ENCODE results near the gene MPPED1. TPM values are rescaled to one million over a fixed set of nuclear protein-coding genes. Genes with fewer than 3 reads are reported as not detected.

The MPPED1 gene
- total and polyA plus RNA-seq, 2 of the 13 experiments (the other 11 are each of a cell fraction or from before 2014, with no cell fraction given) = 0.77 TPM; not detected in 1

DNA sequence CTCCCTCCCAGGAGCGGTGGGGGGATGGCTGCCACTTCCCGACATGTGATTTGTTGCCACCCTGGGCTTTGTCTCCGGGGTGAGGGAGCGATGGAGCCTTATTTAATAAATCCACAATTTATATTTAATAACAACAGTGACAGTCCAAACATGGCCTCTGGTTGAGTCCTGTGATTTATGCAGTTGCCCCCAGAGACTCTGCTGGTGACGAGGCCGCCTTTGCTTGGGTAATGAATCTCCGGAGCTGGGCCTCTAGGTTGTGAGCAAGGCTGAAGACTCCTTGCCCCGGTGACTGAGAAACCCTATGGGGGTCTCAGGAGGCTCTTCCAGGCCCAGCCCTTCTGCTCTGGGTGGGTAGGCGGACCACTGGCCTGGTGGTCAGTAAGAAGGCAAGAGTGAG lies 16.7 kb downstream of the MPPED1 start (continued):
- TF ChIP-seq, protein P1, sequence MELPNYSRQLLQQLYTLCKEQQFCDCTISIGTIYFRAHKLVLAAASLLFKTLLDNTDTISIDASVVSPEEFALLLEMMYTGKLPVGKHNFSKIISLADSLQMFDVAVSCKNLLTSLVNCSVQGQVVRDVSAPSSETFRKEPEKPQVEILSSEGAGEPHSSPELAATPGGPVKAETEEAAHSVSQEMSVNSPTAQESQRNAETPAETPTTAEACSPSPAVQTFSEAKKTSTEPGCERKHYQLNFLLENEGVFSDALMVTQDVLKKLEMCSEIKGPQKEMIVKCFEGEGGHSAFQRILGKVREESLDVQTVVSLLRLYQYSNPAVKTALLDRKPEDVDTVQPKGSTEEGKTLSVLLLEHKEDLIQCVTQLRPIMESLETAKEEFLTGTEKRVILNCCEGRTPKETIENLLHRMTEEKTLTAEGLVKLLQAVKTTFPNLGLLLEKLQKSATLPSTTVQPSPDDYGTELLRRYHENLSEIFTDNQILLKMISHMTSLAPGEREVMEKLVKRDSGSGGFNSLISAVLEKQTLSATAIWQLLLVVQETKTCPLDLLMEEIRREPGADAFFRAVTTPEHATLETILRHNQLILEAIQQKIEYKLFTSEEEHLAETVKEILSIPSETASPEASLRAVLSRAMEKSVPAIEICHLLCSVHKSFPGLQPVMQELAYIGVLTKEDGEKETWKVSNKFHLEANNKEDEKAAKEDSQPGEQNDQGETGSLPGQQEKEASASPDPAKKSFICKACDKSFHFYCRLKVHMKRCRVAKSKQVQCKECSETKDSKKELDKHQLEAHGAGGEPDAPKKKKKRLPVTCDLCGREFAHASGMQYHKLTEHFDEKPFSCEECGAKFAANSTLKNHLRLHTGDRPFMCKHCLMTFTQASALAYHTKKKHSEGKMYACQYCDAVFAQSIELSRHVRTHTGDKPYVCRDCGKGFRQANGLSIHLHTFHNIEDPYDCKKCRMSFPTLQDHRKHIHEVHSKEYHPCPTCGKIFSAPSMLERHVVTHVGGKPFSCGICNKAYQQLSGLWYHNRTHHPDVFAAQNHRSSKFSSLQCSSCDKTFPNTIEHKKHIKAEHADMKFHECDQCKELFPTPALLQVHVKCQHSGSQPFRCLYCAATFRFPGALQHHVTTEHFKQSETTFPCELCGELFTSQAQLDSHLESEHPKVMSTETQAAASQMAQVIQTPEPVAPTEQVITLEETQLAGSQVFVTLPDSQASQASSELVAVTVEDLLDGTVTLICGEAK (IDR thresholded peaks at IDR 0.05) = no peak
- TF ChIP-seq, protein P1 (CRISPR knock-in tag; IDR thresholded peaks at IDR 0.05) = no peak
- TF ChIP-seq, protein P2, sequence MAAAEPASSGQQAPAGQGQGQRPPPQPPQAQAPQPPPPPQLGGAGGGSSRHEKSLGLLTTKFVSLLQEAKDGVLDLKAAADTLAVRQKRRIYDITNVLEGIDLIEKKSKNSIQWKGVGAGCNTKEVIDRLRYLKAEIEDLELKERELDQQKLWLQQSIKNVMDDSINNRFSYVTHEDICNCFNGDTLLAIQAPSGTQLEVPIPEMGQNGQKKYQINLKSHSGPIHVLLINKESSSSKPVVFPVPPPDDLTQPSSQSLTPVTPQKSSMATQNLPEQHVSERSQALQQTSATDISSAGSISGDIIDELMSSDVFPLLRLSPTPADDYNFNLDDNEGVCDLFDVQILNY (CRISPR knock-in tag; conservative IDR thresholded peaks at IDR 0.05) = no peak
- no peak for TF ChIP-seq SRSF4 (IDR thresholded peaks at IDR 0.05; ENCODE audit: low read depth, low read length, poor library complexity, severe bottlenecking)
- TF ChIP-seq, protein P3, sequence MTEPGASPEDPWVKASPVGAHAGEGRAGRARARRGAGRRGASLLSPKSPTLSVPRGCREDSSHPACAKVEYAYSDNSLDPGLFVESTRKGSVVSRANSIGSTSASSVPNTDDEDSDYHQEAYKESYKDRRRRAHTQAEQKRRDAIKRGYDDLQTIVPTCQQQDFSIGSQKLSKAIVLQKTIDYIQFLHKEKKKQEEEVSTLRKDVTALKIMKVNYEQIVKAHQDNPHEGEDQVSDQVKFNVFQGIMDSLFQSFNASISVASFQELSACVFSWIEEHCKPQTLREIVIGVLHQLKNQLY (CRISPR knock-in tag; IDR thresholded peaks at IDR 0.05) = no peak
- no peak for TF ChIP-seq ZBTB20 (CRISPR knock-in tag; IDR thresholded peaks at IDR 0.05; ENCODE audit: borderline replicate concordance, low read depth)
- TF ChIP-seq, protein P4, sequence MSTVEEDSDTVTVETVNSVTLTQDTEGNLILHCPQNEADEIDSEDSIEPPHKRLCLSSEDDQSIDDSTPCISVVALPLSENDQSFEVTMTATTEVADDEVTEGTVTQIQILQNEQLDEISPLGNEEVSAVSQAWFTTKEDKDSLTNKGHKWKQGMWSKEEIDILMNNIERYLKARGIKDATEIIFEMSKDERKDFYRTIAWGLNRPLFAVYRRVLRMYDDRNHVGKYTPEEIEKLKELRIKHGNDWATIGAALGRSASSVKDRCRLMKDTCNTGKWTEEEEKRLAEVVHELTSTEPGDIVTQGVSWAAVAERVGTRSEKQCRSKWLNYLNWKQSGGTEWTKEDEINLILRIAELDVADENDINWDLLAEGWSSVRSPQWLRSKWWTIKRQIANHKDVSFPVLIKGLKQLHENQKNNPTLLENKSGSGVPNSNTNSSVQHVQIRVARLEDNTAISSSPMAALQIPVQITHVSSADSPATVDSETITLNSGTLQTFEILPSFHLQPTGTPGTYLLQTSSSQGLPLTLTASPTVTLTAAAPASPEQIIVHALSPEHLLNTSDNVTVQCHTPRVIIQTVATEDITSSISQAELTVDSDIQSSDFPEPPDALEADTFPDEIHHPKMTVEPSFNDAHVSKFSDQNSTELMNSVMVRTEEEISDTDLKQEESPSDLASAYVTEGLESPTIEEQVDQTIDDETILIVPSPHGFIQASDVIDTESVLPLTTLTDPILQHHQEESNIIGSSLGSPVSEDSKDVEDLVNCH (CRISPR knock-in tag; IDR thresholded peaks at IDR 0.05) = no peak
- TF ChIP-seq, protein P5, sequence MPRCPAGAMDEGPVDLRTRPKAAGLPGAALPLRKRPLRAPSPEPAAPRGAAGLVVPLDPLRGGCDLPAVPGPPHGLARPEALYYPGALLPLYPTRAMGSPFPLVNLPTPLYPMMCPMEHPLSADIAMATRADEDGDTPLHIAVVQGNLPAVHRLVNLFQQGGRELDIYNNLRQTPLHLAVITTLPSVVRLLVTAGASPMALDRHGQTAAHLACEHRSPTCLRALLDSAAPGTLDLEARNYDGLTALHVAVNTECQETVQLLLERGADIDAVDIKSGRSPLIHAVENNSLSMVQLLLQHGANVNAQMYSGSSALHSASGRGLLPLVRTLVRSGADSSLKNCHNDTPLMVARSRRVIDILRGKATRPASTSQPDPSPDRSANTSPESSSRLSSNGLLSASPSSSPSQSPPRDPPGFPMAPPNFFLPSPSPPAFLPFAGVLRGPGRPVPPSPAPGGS (CRISPR knock-in tag; IDR thresholded peaks at IDR 0.05) = no peak
- TF ChIP-seq, protein P6, sequence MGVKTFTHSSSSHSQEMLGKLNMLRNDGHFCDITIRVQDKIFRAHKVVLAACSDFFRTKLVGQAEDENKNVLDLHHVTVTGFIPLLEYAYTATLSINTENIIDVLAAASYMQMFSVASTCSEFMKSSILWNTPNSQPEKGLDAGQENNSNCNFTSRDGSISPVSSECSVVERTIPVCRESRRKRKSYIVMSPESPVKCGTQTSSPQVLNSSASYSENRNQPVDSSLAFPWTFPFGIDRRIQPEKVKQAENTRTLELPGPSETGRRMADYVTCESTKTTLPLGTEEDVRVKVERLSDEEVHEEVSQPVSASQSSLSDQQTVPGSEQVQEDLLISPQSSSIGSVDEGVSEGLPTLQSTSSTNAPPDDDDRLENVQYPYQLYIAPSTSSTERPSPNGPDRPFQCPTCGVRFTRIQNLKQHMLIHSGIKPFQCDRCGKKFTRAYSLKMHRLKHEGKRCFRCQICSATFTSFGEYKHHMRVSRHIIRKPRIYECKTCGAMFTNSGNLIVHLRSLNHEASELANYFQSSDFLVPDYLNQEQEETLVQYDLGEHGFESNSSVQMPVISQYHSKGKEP (CRISPR knock-in tag; IDR thresholded peaks at IDR 0.05) = no peak
- TF ChIP-seq ZNF510 (CRISPR knock-in tag; IDR thresholded peaks at IDR 0.05; ENCODE audit: low read depth) = no peak
- no peak for TF ChIP-seq PITX1 (CRISPR knock-in tag; IDR thresholded peaks at IDR 0.05)
